Germinal center (tissue), 1 donor: ENCODE measurements around the gene MYLK3.
"Not testable (repeated sequence)": the region's sequence is repeated elsewhere in the genome, so short reads cannot be mapped to it uniquely, and the experiment has no call there.

ENCODE experiments used
- DNase-seq: peaks from one replicate; pipeline ENCODE4 v3.0.0; 2012; ENCODE audit warnings: mixed read lengths, low spot score

MYLK3 gene

DNA sequence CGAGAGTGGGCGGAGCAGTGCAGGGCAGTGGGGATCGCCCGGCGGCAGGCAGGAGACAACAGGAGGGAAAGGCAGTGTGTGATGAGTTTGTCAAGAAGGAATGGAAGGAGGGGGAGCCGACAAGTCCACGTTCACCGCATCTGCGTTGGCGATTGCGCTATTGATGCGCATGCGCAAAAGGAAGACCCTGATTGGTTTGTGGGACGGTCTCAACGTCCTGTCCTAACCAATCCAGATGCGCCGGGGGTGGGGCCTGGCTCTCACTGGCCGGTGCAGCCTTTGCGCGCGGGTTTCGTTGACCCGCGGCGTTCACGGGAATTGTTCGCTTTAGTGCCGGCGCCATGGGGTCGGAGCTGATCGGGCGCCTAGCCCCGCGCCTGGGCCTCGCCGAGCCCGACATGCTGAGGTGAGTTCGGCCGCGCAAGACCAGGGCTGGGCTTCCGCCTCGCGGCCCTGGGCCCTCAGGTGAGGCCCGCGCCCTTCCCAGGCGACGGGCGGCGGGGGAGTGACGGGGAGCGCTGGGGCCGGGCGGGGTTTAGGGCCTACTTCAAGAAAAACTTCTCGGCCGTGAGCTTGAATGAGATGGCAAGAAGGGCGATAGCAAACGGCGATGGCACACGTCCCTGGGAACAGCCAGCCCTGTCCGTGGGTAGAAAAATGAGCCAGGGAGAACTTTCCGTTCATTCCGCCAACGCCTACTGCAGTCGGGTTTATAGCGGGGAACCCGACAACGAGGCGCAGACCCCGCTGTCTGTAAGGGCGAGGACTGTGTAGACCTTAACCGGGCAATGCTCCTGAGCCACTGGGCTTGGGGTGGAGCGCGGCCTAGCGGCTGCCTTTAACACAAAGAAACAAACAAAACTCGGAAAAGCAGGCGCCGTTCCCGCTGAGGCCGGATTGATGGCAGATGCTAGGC lies 58.5 kb downstream of the MYLK3 start, which contains the start of gene ORC6:
ORC6 (plus strand) TSS at position 295 of the 916 bp plus-strand sequence; CDS start at position 342, 47 bp downstream.
- DNase-seq = peak; percentile 95

DNA sequence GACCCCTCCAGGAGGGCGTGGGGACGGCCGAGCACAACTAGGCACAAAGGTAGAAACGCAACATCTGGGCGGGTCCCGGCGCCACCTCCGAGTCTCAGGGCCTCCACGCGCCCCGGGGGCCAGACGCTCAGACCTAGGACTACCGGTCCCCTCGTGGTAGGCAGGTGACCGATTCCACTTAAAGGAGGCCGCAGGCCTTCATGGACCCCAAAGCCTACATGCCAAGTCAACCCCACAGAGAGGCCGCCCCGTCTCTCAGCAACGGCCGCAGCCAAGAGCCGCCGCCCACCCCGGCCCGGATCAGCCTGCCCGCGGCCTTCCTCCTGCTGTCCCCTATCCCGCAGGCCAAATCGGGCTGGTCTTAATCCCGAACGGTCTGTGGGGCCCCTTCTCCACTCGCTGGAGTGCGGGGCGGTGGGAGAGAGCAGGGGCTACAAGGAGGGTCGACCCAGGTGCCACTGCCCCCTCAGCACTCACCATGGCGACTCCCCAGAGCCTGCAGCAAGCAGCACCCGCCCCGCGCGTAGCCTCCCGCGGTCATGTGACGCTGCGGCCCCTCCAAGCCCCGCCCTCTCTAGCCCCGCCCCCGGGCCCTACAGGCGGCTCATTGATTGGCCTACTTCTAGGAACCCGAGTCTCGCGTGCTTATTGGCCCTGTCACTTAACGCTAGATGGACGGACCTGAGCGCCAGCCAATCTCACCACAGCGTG lies 59.3 kb downstream of the MYLK3 start, which contains the start of gene VPS35:
VPS35 (minus strand) TSS at position 525 of the 711 bp plus-strand sequence; CDS start at position 480, 45 bp downstream.
- peak; percentile 97 for DNase-seq

DNA sequence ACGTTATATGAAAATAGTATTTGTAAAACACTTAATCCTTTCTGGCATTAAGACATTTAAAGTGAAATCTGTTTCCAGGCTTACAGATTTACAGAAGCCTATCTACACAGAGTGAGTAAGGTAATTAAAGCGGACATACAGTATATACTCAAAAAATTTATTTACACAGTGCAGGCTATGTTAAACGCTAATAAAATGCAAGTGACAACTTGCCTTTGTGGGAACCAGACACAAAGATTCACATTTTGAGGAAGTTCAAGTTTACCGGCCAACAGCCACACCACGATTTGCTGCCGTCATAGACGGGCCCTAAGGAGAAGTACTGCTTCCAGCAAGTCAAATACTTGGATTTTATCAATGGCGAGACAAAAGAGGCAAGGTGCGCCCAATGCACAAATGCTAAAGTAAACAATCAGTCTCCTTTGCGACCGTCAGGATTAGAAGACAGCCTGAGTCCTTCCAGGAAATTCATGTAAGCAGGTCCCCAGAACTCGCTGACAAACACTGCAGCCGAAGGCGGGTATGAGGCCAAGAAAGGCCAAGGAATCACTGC lies 60.0 kb downstream of the MYLK3 start:
- peak; percentile 27 for DNase-seq

DNA sequence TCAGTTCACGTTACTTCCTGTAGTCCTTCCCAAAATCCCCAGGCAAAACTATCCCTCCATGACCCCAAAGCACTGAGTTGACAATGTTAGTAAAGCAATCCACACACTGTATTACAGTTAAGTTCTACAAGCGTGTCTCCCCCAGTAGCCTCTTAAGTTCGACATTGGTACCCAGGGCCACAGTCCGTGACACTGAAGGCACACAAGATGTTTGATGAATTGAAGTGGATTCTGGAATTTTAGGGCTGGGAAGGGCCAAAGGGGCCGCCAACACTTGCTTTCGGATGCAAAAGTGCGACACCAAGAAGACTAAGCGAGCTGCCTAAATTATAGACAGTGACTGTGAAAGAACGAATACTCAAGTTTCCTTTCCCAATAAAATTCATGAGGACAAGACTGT lies 60.7 kb downstream of the MYLK3 start:
- DNase-seq = no peak

DNA sequence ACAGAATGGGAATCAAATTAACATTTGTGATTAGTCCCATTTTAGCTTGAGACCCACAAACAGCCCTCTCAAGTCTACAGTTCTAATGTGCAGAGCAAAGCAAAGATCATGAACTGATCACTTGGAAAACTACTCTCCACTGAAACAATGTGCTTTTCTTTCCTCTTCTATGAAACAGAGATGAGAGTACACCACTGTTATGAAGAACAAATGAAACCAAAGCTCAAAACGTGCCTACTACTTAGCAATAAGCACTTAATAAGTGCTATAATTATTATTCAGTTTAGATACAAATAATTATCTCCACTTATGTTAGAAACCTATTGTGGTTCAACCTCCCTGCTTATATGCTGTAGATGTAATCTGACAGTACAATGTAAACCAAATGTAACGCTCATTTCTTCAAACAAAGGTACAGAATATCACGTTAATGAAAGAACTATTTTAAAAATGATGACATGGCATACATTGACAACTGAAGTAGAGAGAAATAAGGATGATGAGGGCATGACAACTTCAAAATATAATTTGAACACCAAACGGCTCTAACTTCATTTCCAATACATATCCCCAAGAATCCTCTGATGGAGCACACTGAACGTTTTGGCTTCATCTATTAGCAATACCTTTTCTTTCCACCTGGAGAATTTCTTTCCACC lies 61.2 kb downstream of the MYLK3 start:
- no peak for DNase-seq

DNA sequence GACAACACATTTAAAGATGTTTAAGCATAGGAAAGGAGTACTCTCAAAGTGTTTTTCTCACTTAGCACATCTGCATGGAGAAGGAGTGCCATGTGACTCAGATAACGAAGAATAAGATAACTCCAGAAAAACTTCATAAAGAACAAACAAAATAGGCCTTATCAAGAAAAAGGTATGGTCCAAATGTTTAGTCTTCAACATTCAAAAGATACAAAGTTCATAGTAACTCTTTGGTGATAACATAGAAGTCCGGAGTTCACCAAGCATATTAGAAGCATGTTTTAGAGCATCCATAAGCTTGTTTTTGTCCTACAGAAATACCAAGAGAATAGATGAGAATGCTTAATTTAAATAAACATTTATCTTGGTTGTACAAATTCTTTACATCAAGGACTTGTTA lies 66.3 kb downstream of the MYLK3 start:
- DNase-seq = not testable (repeated sequence)

DNA sequence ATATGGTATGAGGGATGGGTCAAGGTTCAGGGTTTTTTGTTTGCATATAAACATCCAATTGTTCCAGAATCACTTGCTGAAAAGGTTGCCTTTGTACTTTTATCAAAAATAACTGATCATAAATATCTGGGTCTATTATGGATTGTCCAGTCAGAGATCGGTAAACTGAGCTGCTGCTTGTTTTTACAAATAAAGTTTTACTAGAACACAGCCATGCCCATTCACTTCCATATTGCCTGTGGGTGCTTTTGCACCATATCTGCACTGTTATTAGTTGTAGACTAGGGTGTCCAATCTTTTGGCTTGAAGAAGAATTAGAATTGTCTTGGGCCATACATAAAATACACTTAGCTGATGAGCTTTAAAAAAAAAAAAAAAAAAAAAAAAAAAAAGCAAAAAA lies 70.2 kb downstream of the MYLK3 start:
- DNase-seq = not testable (repeated sequence)

DNA sequence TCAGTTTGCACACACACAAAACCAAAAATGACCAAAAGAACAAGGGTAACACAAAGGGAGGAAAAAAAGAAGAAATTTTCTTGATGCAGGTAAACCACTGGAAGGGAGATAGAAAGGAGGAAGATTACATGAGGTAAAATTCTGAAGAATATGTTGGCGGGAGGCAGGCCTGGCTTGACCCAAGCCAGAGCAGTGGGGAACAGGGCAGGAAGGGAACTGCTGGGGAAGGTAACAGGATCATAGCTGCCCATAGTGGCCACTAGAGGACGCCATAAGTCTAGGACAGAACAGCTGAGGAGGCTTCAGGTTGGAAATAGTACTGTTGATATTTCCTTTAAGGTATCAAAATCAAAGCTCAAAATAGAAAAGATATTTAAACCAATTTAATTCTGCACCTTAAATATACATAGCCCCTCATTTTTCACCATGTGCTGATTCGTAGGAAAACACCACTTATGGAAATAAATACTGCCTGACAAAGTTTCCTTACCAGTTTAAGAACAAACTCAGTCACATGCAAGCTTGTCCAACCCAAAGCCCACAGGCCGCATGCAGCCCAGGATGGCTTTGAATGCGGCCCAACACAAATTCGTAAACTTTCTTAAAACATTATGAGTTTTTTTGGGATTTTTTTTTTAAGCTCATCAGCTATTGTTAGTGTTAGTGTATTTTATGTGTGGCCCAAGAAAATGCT lies 74.7 kb downstream of the MYLK3 start:
- peak; percentile 76 for DNase-seq

DNA sequence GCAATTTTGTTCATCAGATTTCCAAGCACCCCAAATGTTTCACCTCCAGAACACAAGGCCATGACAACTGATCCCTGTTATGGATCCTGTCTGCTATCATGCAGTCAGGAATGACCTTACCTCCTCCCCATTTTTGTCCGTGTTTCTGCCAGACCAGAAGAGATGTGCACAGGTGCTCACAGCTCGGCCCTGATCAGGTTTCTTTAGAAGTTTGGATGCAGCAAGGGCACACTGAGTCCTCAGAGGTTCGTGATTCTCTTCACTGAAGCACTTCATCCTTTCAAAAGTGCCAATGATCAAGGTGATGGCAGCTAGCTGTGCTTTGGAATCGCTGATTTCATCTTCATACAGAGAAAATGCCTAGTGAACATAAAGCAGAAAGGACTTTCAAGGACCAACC lies 86.0 kb downstream of the MYLK3 start:
- no peak for DNase-seq

DNA sequence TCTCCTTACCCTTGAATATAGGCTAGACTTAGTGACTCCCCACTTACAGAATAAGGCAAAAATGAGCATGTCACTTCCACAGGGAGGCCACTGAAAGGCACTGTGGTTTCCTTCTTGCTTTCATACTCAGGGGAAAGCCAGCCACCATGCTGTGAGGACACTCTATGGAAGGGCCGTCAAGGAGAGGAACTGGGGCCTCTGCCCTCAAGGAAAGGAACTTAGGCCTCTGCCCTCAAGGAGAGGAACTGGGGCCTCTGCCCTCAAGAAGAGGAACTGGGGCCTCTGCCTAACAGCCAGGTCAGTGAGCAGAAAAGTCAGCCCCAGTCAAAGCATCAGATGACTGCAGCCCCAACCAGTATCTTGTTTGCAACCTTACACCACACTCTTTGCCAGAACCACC lies 89.2 kb downstream of the MYLK3 start:
- DNase-seq = peak; percentile 36
